Left lung (tissue), 10 donors: ENCODE data around the gene OAS3. TPM values are rescaled to one million over a fixed set of nuclear protein-coding genes. Genes with fewer than 3 reads are reported as not detected.

ENCODE experiments used
- ATAC-seq: fragments of 200-7000 bp; cut with Tn5 transposase; one replicate; pipeline ENCODE4 v1.9.1; 2020; ENCODE audit warnings: moderate library complexity
- DNase-seq, 4 donors: peaks; one replicate each; pipeline ENCODE4 v3.0.0-alpha.2; 2013 to 2020
- H3K27ac ChIP-seq, 2 donors: fragments of 200-600 bp; sonication (generic) in 1 of 2; one replicate each; pipeline versions ENCODE4 v1.5.0 to v1.8.0; 2020 to 2021
- H3K27me3 ChIP-seq, 2 donors: fragments of 200-600 bp; sonication (generic) in 1 of 2; one replicate each; pipeline versions ENCODE4 v1.5.0 to v1.8.0; 2020 to 2021
- H3K36me3 ChIP-seq, 2 donors: fragments of 200-600 bp; sonication (generic) in 1 of 2; one replicate each; pipeline versions ENCODE4 v1.5.0 to v1.8.0; 2020 to 2021
- H3K4me1 ChIP-seq, 2 donors: fragments of 200-600 bp; one replicate each; pipeline ENCODE4 v1.8.0; 2021
- H3K4me3 ChIP-seq, 2 donors: fragments of 200-600 bp; sonication (generic) in 1 of 2; one replicate each; pipeline versions ENCODE4 v1.5.0 to v1.8.0; 2020 to 2021; ENCODE audit warnings: mild to moderate bottlenecking in 1 of 2
- H3K9me3 ChIP-seq, 2 donors: fragments of 200-600 bp; sonication (generic) in 1 of 2; one replicate each; pipeline versions ENCODE4 v1.5.0 to v1.8.0; 2020 to 2021
- CTCF ChIP-seq, 2 donors: fragments of 200-600 bp; sonication (generic) in 1 of 2; IDR thresholded peaks; one replicate each; pipeline versions ENCODE4 v1.5.0 to v1.8.0; 2021; ENCODE audit warnings: antibody characterized with exemption in 2 of 2
- intact Hi-C, 2 donors: fragments of 100-400 bp; cut with DNase I; formaldehyde crosslinking; loops; one replicate each; pipeline versions ENCODE4 v1.11.2 to v1.14.2; 2022
- polyA plus RNA-seq, 6 donors: library from polyadenylated mRNA; unstranded; fragments of 120-200 nt; gene quantifications; one replicate each; pipeline ENCODE4 v1.2.1, GENCODE V29; 2013; ENCODE audit not compliant: insufficient read length in 6 of 6
- total RNA-seq, 2 donors: library from RNA; stranded (reverse); fragmentation: NEBNext Ultra II Directional; extraction: Animal tissue kit (Norgen Biotek cat#: 25700); gene quantifications; one replicate each; pipeline ENCODE4 v1.2.1, GENCODE V29; 2021
- donor health status: DM: no; HTN: yes; CAD: no.
- donor health status: DM: no; HTN: no; CAD: no.

Gene OAS3
- total and polyA plus RNA-seq, 8 donors, result 11.4 to 47.5 (median 17.7) TPM

DNA sequence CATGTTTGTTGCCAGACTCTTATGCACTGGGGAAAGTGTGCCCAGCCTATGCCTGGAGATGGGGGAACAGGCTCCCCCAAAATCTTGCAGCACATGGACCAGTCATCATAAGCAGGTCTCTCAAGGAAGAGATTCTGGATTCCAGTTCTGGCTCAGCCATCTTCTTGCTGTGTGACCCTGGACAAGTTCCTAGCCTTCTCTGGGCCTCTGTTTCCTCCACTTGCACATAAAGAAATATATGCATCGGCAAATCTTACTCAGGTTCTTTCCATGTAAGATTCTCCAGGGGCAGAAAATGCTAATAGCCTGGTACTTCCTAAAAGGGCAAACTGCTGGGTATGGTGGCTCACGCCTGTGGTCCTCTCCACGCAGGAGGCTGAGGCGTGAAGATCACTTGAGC, 7.2 kb downstream of the OAS3 start:
- H3K27me3 ChIP-seq, result no peaks in the 10 kb centered on the region
- intact Hi-C loops, result no loop called here
- no peak overlapping the region for H3K4me3 ChIP-seq
- no peak for TF ChIP-seq CTCF (IDR thresholded peaks at IDR 0.05)
- H3K36me3 ChIP-seq, result peaks cover 0 to 94% of the 10 kb centered on the region in 2 donors
- H3K27ac ChIP-seq, result no peak overlapping the region
- peaks cover 0 to 5% of the 10 kb centered on the region in 2 donors for H3K4me1 ChIP-seq
- ATAC-seq, result no peak
- DNase-seq, result no peak
- H3K9me3 ChIP-seq, result no peaks in the 10 kb centered on the region

DNA sequence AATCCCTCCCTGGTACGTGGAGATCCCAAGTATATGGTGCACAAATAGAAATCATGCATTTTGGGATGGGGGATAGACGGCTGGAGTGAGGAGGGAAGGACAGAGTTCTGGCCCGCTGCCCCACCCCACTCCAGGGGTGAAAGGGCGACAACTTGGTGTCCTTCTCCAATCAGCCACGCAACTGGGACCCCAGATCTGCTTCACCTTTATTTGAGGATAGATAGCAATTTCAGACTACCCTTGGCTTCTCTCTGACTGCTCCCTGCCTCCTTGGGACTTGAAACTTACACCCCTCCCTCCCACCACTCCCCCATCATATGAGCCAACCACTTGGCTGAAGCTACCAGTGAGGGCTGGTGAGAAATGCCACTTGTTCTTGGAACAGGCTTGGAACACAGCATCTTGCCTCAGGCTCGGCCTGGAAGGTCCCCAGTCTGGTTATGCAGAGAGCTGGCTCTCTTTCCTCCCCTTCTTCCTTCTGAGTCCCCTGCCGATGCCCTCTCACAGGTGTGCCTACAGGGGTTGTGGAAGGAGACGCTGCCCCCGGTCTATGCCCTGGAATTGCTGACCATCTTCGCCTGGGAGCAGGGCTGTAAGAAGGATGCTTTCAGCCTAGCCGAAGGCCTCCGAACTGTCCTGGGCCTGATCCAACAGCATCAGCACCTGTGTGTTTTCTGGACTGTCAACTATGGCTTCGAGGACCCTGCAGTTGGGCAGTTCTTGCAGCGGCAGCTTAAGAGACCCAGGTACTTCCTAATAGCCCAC, 8.1 kb downstream of the OAS3 start:
- no peak for TF ChIP-seq CTCF (IDR thresholded peaks at IDR 0.05)
- Histone ChIP-seq H3K27ac (no peak overlapping the region), H3K4me3 (no peak overlapping the region), H3K9me3 (no peaks in the 10 kb centered on the region), H3K27me3 (no peaks in the 10 kb centered on the region), H3K4me1 (no peaks in the 10 kb centered on the region), H3K36me3 (peaks cover 0 to 98% of the 10 kb centered on the region in 2 donors)
- intact Hi-C loops, result no loop called here
- DNase-seq (no peak), ATAC-seq (no peak)

DNA sequence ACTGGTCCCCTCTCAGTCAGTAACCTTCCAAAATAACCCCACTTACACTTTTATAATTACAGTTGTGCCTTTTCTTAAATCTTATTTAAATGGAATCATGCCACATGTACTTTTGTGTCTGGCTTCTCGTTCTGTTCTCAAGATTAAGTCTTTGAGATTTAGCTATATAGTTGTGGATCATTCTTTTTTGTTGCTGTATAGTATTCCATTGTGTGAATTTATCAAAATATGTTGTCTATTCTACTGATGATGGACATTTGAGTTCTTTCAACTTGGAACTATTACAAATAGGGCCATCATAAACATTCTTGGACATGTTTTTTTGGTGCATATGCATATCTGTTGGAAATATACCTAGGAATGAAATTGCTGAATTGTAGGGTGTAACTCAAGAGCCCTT, 9.0 kb downstream of the OAS3 start:
- no peak overlapping the region for H3K4me3 ChIP-seq
- H3K27ac ChIP-seq, result no peak overlapping the region
- DNase-seq (no peak), ATAC-seq (no peak)
- no peaks in the 10 kb centered on the region for H3K4me1 ChIP-seq
- no peak for TF ChIP-seq CTCF (IDR thresholded peaks at IDR 0.05)
- peaks cover 0 to 4% of the 10 kb centered on the region in 2 donors for H3K9me3 ChIP-seq
- H3K27me3 ChIP-seq, result no peaks in the 10 kb centered on the region
- intact Hi-C loops, result no loop called here
- H3K36me3 ChIP-seq, result peaks cover 0 to 98% of the 10 kb centered on the region in 2 donors

DNA sequence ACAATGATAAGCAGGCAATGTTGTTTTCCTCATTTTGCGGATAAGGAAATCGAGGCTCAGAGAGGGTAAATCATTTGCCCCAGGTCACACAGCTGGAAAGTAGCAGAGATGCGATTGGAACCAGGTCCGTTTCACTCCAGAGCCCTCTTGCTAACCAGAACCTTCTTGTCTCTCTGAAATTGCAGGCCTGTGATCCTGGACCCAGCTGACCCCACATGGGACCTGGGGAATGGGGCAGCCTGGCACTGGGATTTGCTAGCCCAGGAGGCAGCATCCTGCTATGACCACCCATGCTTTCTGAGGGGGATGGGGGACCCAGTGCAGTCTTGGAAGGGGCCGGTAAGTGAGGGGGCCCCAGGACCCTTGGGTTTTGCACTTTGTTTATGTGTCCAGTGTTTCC, 9.5 kb downstream of the OAS3 start:
- H3K4me3 ChIP-seq, result no peak overlapping the region
- H3K36me3 ChIP-seq, result peaks cover 0 to 99% of the 10 kb centered on the region in 2 donors
- H3K4me1 ChIP-seq, result no peaks in the 10 kb centered on the region
- no peaks in the 10 kb centered on the region for H3K27me3 ChIP-seq
- H3K27ac ChIP-seq, result no peak overlapping the region
- H3K9me3 ChIP-seq, result peaks cover 0 to 4% of the 10 kb centered on the region in 2 donors
- no peak for TF ChIP-seq CTCF (IDR thresholded peaks at IDR 0.05)
- ATAC-seq (no peak), DNase-seq (no peak)
- intact Hi-C loops, result no loop called here

DNA sequence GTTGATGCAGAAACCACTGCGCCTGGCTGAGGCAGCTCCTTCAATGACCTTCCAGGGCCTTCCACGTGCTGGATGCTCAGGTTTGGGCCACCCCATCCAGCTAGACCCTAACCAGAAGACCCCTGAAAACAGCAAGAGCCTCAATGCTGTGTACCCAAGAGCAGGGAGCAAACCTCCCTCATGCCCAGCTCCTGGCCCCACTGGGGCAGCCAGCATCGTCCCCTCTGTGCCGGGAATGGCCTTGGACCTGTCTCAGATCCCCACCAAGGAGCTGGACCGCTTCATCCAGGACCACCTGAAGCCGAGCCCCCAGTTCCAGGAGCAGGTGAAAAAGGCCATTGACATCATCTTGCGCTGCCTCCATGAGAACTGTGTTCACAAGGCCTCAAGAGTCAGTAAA, 10.5 kb downstream of the OAS3 start:
- Histone ChIP-seq H3K27me3 (no peaks in the 10 kb centered on the region), H3K4me1 (no peaks in the 10 kb centered on the region), H3K36me3 (peaks cover 0 to 90% of the 10 kb centered on the region in 2 donors), H3K4me3 (no peak overlapping the region), H3K9me3 (peaks cover 0 to 4% of the 10 kb centered on the region in 2 donors), H3K27ac (no peak overlapping the region)
- ATAC-seq (no peak), DNase-seq (no peak)
- no peak for TF ChIP-seq CTCF (IDR thresholded peaks at IDR 0.05)
- intact Hi-C loops, result no loop called here
